Esophagus squamous epithelium (tissue), 5 donors: Measurements from ENCODE around the gene NEUROD2. TPM values are rescaled to one million over a fixed set of nuclear protein-coding genes. Genes with fewer than 3 reads are reported as not detected.
"Not testable (repeated sequence)": the region's sequence is repeated elsewhere in the genome, so short reads cannot be mapped to it uniquely, and the experiment has no call there.

ENCODE experiments used
- DNase-seq: peaks from one replicate; lab custom pipeline; 2025; lab: John Stamatoyannopoulos, UW
- H3K27ac ChIP-seq, 4 donors: fragments of 200-600 bp; sonication (generic); one replicate each; pipeline ENCODE4 v1.5.1; 2016 to 2019; ENCODE audit warnings: mild to moderate bottlenecking in 1 of 4
- H3K27me3 ChIP-seq, 4 donors: fragments of 200-600 bp; sonication (generic); 1 replicate in 3 of 4; 2 replicates in 1 of 4; pipeline versions ENCODE4 v1.5.1 to v1.6.0; 2017 to 2021; ENCODE audit warnings: antibody characterized with exemption in 1 of 4
- H3K36me3 ChIP-seq, 3 donors: fragments of 200-600 bp; sonication (generic); one replicate each; pipeline ENCODE4 v1.5.1; 2016 to 2019
- H3K4me1 ChIP-seq, 3 donors: fragments of 200-600 bp; sonication (generic); one replicate each; pipeline ENCODE4 v1.5.1; 2017 to 2019
- H3K4me3 ChIP-seq, 4 donors: fragments of 200-600 bp; sonication (generic); 1 replicate in 3 of 4; 2 replicates in 1 of 4; pipeline ENCODE4 v1.5.1; 2016 to 2019; ENCODE audit warnings: mild to moderate bottlenecking in 2 of 4, moderate library complexity in 1 of 4
- H3K9me3 ChIP-seq, 3 donors: fragments of 200-600 bp; sonication (generic); one replicate each; pipeline ENCODE4 v1.5.1; 2016 to 2019
- POLR2A ChIP-seq, 4 donors: fragments of 450-650 bp; IDR thresholded peaks; one replicate each; pipeline ENCODE4 v1.6.1; 2017; ENCODE audit warnings: antibody characterized with exemption in 4 of 4, mild to moderate bottlenecking in 4 of 4, moderate library complexity in 3 of 4
- WGBS, 2 donors: methylation state at CpG; one replicate each; pipeline ENCODE4 v1.1.5; 2018; 5-methylcytosine and 5-hydroxymethylcytosine counted together
- intact Hi-C: fragments of 100-400 bp; cut with DNase I; formaldehyde crosslinking; loops from one replicate; pipeline ENCODE4 v1.15.0; 2022
- total RNA-seq, 4 donors: library from RNA; depleted of rRNA; stranded (reverse); fragments of >200 nt; gene quantifications; one replicate each; pipeline ENCODE4 v1.1.0, GENCODE V29; 2016
- TF ChIP-seq, protein P1 (sequence below), 6 experiments: fragments of 450-650 bp in 4 of 6; fragments of 200-600 bp in 2 of 6; sonication (generic) in 2 of 6; IDR thresholded peaks; one replicate each; pipeline ENCODE4 v1.5.1; 2016 to 2019; ENCODE audit warnings: antibody characterized with exemption in 6 of 6, mild to moderate bottlenecking in 4 of 6, moderate library complexity in 4 of 6
- donor health status: DM: yes; HTN: yes; CAD: no.

Gene NEUROD2
- total RNA-seq, 4 donors from 2014 or later = not detected

DNA sequence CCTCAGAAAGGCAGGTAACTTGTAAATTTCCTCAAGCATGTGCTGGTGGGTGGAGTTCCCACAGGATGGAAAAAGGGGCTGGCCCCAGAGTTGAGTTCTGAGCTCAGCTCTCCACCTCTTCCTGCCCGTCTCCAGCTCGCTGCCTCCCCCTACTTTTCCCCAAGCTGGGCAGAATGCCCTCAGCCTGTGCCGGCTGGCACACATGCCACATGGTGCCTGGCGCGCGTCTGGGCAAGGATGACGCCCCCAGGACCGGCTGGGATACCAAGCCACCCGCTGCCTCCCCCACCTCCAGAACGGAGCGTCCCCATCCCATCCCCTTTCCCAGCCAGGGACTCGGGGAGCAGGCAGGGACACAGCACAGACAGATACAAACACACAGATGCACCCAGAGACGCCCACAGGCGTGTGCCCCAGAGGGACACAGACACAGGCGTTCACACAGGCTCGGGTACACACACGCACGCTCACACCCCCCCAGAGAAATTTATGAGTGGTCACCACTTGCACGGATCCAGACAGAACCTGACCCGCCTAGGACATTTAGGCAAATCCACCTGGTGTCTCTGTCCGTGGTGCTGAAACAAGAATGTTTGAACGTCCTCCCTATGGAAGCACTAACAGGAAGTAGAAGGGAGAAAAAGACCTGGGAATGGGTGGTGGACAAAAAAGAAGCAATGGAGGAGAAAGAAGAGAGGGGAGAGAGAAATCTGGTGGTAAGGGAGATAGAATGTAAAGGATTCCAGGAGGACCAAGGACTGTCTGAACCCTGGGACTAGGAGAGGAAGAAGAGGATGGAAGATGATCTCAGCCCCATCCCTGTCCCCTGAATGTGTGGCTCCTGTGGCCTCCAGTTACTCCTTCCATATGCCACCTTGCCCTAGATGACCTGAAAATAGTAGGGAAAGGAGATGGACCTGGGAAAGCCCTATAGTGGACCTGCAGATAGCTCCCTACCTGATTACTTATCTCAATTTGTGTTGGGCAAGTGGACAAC is 15.5 kb downstream of the NEUROD2 start:
- TF ChIP-seq, protein P1, sequence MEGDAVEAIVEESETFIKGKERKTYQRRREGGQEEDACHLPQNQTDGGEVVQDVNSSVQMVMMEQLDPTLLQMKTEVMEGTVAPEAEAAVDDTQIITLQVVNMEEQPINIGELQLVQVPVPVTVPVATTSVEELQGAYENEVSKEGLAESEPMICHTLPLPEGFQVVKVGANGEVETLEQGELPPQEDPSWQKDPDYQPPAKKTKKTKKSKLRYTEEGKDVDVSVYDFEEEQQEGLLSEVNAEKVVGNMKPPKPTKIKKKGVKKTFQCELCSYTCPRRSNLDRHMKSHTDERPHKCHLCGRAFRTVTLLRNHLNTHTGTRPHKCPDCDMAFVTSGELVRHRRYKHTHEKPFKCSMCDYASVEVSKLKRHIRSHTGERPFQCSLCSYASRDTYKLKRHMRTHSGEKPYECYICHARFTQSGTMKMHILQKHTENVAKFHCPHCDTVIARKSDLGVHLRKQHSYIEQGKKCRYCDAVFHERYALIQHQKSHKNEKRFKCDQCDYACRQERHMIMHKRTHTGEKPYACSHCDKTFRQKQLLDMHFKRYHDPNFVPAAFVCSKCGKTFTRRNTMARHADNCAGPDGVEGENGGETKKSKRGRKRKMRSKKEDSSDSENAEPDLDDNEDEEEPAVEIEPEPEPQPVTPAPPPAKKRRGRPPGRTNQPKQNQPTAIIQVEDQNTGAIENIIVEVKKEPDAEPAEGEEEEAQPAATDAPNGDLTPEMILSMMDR (IDR thresholded peaks at IDR 0.05) = no peak
- TF ChIP-seq POLR2A (IDR thresholded peaks at IDR 0.05) = no peak
- Histone ChIP-seq H3K9me3 (no peaks in the 10 kb centered on the region), H3K4me1 (peaks cover 0 to 8% (median 0%) of the 10 kb centered on the region in 3 donors), H3K27ac (no peak overlapping the region), H3K27me3 (peaks cover 9 to 70% (median 17%) of the 10 kb centered on the region in 4 donors), H3K4me3 (no peak overlapping the region), H3K36me3 (no peaks in the 10 kb centered on the region)
- DNase-seq = no peak
- intact Hi-C loops = no loop called here
- whole genome bisulfite sequencing, 2 donors = 3% methylated on average over 7 to 11 of the region's 22 CpGs

DNA sequence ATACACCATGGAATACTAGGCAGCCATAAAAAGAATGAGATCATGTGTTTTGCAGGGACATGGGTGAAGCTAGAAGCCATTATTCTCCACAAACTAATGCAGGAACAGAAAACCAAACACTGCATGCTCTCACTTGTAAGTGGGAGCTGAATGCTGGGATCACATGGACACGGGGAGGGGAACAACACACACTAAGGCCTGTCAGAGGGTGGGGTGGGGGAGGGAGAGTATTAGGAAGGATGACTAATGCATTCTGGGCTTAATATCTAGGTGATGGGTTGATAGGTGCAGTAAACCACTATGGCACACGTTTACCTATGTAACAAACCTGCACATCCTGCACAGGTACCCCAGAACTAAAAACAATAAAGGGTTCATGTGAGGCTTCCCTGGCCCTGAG is 17.5 kb downstream of the NEUROD2 start:
- DNase-seq, H3K36me3 ChIP-seq, intact Hi-C loops, H3K4me1 ChIP-seq, H3K4me3 ChIP-seq, H3K27ac ChIP-seq, H3K9me3 ChIP-seq: not testable (repeated sequence)
- peaks cover 0 to 50% (median 0%) of the 10 kb centered on the region in 4 donors for H3K27me3 ChIP-seq
- WGBS, 2 donors = 56 to 57% methylated on average over 2 of the region's 2 CpGs

DNA sequence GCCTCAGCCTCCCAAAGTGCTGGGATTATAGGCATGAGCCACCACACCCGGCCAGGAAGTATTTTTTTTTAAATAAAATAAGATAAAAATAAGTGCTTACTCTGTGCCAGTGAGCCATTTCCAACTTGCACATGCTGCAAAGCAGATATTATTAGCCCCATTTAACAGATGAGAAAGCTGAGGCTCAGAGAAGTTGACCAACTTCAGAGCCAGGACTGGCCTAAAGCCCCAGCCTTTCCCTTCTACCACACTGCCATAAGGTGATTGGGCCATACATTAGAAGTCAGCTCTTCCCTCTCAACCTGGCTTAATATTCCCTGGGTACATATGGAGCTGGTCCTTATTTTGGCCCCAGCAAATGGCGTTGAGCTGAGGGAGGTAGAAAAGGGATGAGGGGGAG is 25.1 kb downstream of the NEUROD2 start:
- intact Hi-C loops = no loop called here
- Histone ChIP-seq H3K36me3 (no peaks in the 10 kb centered on the region), H3K27ac (no peak overlapping the region), H3K4me3 (no peak overlapping the region), H3K9me3 (no peaks in the 10 kb centered on the region), H3K27me3 (peaks cover 0 to 14% (median 0%) of the 10 kb centered on the region in 4 donors), H3K4me1 (peaks cover 0 to 6% (median 0%) of the 10 kb centered on the region in 3 donors)
- 40 to 42% methylated on average over 2 of the region's 2 CpGs for WGBS, 2 donors
- TF ChIP-seq, protein P1 (IDR thresholded peaks at IDR 0.05) = no peak
- TF ChIP-seq POLR2A (IDR thresholded peaks at IDR 0.05) = no peak
- no peak for DNase-seq

DNA sequence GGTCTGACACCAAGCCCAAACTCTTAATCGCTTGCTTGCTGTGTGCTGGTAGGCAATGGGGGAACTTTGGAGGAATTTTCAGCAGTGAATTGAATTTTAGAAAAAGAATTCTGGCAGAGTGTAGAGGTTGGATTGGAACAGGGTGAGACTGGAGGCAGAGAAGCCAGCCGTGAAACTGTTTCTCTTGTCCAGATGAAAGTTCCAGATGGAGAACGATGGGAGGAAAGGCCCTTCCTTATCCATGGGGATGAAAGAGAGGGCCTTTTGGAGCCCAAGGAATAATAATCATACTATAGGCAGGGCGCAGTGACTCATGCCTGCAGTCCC is 26.0 kb downstream of the NEUROD2 start:
- no peak overlapping the region for H3K27ac ChIP-seq
- TF ChIP-seq POLR2A (IDR thresholded peaks at IDR 0.05) = no peak
- TF ChIP-seq, protein P1 (IDR thresholded peaks at IDR 0.05) = no peak
- no peaks in the 10 kb centered on the region for H3K36me3 ChIP-seq
- intact Hi-C loops = no loop called here
- no peak overlapping the region for H3K4me3 ChIP-seq
- peaks cover 0 to 6% (median 0%) of the 10 kb centered on the region in 3 donors for H3K4me1 ChIP-seq
- 77 to 82% methylated on average over 3 to 4 of the region's 4 CpGs for WGBS, 2 donors
- H3K27me3 ChIP-seq = peaks cover 0 to 10% (median 0%) of the 10 kb centered on the region in 4 donors
- no peak for DNase-seq
- no peaks in the 10 kb centered on the region for H3K9me3 ChIP-seq

DNA sequence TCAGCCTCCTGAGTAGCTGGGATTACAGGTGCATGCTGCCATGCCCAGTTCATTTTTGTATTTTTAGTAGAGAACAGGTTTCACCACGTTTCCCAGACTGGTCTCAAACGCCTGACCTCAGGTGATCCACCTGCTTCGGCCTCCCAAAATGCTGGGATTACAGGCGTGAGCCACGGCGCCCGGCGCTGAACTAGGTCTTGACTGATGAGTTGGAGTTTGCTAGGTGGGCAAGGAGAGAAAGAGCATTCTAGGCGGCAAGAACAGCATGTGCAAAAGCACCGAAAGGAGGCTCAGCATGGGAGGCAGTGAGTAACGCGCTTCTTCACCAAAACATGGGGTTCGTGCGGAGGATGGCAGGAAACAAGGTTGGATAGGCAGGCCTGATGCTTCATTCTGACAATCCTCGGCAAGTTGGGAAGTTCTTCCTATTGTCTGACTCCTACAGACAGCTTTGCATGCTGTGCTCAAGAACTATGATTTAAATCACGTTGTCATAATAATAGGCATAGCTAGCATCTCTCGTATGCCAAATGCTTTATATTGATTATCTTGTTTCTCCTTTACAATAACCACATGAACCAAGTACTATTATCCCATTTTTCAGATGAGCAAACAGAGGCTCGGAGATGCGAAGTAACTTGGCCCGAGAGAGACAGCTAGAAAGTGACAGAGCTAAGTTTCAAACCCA is 26.5 kb downstream of the NEUROD2 start:
- no peak for TF ChIP-seq POLR2A (IDR thresholded peaks at IDR 0.05)
- TF ChIP-seq, protein P1 (IDR thresholded peaks at IDR 0.05) = no peak
- Histone ChIP-seq H3K9me3 (no peaks in the 10 kb centered on the region), H3K27ac (no peak overlapping the region), H3K27me3 (peaks cover 0 to 10% (median 0%) of the 10 kb centered on the region in 4 donors), H3K4me1 (peaks cover 0 to 6% (median 0%) of the 10 kb centered on the region in 3 donors), H3K36me3 (no peaks in the 10 kb centered on the region), H3K4me3 (no peak overlapping the region)
- WGBS, 2 donors = 81 to 92% methylated on average over 17 to 20 of the region's 20 CpGs
- DNase-seq = no peak
- intact Hi-C loops = no loop called here
